Thoracic aorta (tissue), 2 donors: ENCODE data around the gene CACNA1E. TPM values are rescaled to one million over a fixed set of nuclear protein-coding genes. Genes with fewer than 3 reads are reported as not detected.

ENCODE experiments used
- ATAC-seq: fragments of 150-250 bp; one replicate; pipeline ENCODE4 v1.8.0; 2017; ENCODE audit warnings: low read depth; ENCODE audit not compliant: insufficient number of reproducible peaks, low FRiP score
- DNase-seq: peaks from one replicate; pipeline ENCODE4 v3.0.0-alpha.2; 2020; ENCODE audit warnings: low spot score
- H3K27ac ChIP-seq, 2 donors: fragments of 200-600 bp; sonication (generic); 1 replicate in 1 of 2; 2 replicates in 1 of 2; pipeline ENCODE4 v1.5.1; 2016; ENCODE audit warnings: mild to moderate bottlenecking in 2 of 2, moderate library complexity in 2 of 2
- H3K27me3 ChIP-seq: fragments of 200-600 bp; sonication (generic); replicated peaks from 2 replicates; pipeline ENCODE4 v1.6.0; 2016; ENCODE audit warnings: mild to moderate bottlenecking; ENCODE audit not compliant: insufficient read depth
- H3K36me3 ChIP-seq: fragments of 200-600 bp; sonication (generic); one replicate; pipeline ENCODE4 v1.5.1; 2016
- H3K4me1 ChIP-seq, 2 donors: fragments of 200-600 bp; sonication (generic); 1 replicate in 1 of 2; 2 replicates in 1 of 2; pipeline versions ENCODE4 v1.5.1 to v1.6.0; 2016; ENCODE audit warnings: low read depth in 2 of 2, mild to moderate bottlenecking in 1 of 2; ENCODE audit not compliant: control insufficient read depth in 1 of 2
- H3K4me3 ChIP-seq: fragments of 200-600 bp; sonication (generic); 2 replicates; pipeline ENCODE4 v1.5.1; 2016; ENCODE audit warnings: mild to moderate bottlenecking
- H3K9me3 ChIP-seq: fragments of 200-600 bp; sonication (generic); 2 replicates; pipeline ENCODE4 v1.5.1; 2016
- CTCF ChIP-seq: fragments of 200-600 bp; sonication (generic); IDR thresholded peaks from one replicate; pipeline ENCODE4 v1.5.1; 2019; ENCODE audit warnings: antibody characterized with exemption
- total RNA-seq, 2 donors: library from RNA; depleted of rRNA; stranded (reverse); fragments of >200 nt; gene quantifications; one replicate each; pipeline versions ENCODE4 v1.1.0 to v1.2.3, GENCODE V29; 2016

Gene CACNA1E
- total RNA-seq, 2 donors from 2014 or later = not detected

GRCh38 chr1:181813266-181813665 is 329.9 kb downstream of the CACNA1E start:
- Histone ChIP-seq H3K27ac (no peak overlapping the region), H3K9me3 (no peaks in the 10 kb centered on the region), H3K27me3 (no peaks in the 10 kb centered on the region), H3K36me3 (no peaks in the 10 kb centered on the region), H3K4me3 (no peak overlapping the region), H3K4me1 (no peaks in the 10 kb centered on the region)
- DNase-seq (no peak), ATAC-seq (no peak)
- TF ChIP-seq CTCF = no peak

GRCh38 chr1:181816608-181817007 is 333.3 kb downstream of the CACNA1E start:
- H3K27ac ChIP-seq = no peak overlapping the region
- no peaks in the 10 kb centered on the region for H3K4me1 ChIP-seq
- no peak overlapping the region for H3K4me3 ChIP-seq
- no peak for DNase-seq
- no peak for TF ChIP-seq CTCF
- H3K9me3 ChIP-seq = no peaks in the 10 kb centered on the region
- H3K27me3 ChIP-seq = no peaks in the 10 kb centered on the region
- H3K36me3 ChIP-seq = no peaks in the 10 kb centered on the region
- ATAC-seq = no peak

- no peaks in the 10 kb centered on the region for H3K27me3 ChIP-seq
- DNase-seq = no peak
- no peak for ATAC-seq
- no peaks in the 10 kb centered on the region for H3K9me3 ChIP-seq
- no peak overlapping the region for H3K4me3 ChIP-seq
- no peak overlapping the region for H3K27ac ChIP-seq
- TF ChIP-seq CTCF = no peak
- H3K4me1 ChIP-seq = no peaks in the 10 kb centered on the region
- no peaks in the 10 kb centered on the region for H3K36me3 ChIP-seq
Measured at GRCh38 chr1:181817091-181817490, 333.8 kb downstream of the CACNA1E start.

GRCh38 chr1:181818459-181818858 is 335.1 kb downstream of the CACNA1E start:
- no peaks in the 10 kb centered on the region for H3K9me3 ChIP-seq
- DNase-seq (no peak), ATAC-seq (no peak)

GRCh38 chr1:181818943-181819342 is 335.6 kb downstream of the CACNA1E start:
- Histone ChIP-seq H3K4me1 (no peaks in the 10 kb centered on the region), H3K36me3 (no peaks in the 10 kb centered on the region), H3K9me3 (no peaks in the 10 kb centered on the region), H3K4me3 (no peak overlapping the region), H3K27me3 (no peaks in the 10 kb centered on the region), H3K27ac (no peak overlapping the region)
- no peak for TF ChIP-seq CTCF
- DNase-seq (no peak), ATAC-seq (no peak)

More at GRCh38 chr1:181818459-181818858, 335.1 kb downstream of the CACNA1E start:
- H3K4me1 ChIP-seq = no peaks in the 10 kb centered on the region
- no peak overlapping the region for H3K27ac ChIP-seq
- no peaks in the 10 kb centered on the region for H3K27me3 ChIP-seq
- H3K36me3 ChIP-seq = no peaks in the 10 kb centered on the region
- no peak overlapping the region for H3K4me3 ChIP-seq
- TF ChIP-seq CTCF = no peak
